CD4-positive, alpha-beta T cell (primary cell): ENCODE measurements around the gene CTNNB1. TPM values are rescaled to one million over a fixed set of nuclear protein-coding genes. Genes with fewer than 3 reads are reported as not detected.

Source experiments
- ATAC-seq: fragments of 200-7000 bp; cut with Tn5 transposase; one replicate; pipeline ENCODE4 v1.10.0; 2022; ENCODE audit warnings: mild to moderate bottlenecking; ENCODE audit not compliant: poor library complexity
- CTCF ChIA-PET: fragments of 350-600 bp; sonication (Branson Sonifier 250); formaldehyde crosslinking; loops from one replicate; lab custom pipeline; 2021; ENCODE audit warnings: antibody characterized with exemption, inconsistent platforms; lab: Charles Lee
- POLR2A ChIA-PET: fragments of 350-600 bp; sonication (Branson Sonifier 250); formaldehyde crosslinking; loops from one replicate; lab custom pipeline; 2021; ENCODE audit warnings: antibody characterized with exemption, inconsistent platforms; lab: Charles Lee
- DNase-seq, 14 experiments: peaks; one replicate each; pipeline ENCODE4 v3.0.0-alpha.2; 2013 to 2020; ENCODE audit warnings: mixed read lengths in 2 of 14
- H3K27ac ChIP-seq, 2 donors: one replicate each; pipeline versions ENCODE4 v1.5.1 to v1.7.0; 2013; ENCODE audit warnings: low read length in 2 of 2, low read depth in 1 of 2, mild to moderate bottlenecking in 1 of 2
- H3K27me3 ChIP-seq, 2 experiments: 1 replicate in 1 of 2; 2 replicates in 1 of 2; pipeline versions ENCODE4 v1.6.1 to v1.7.0; 2013; ENCODE audit warnings: low read length in 2 of 2, control low read depth in 1 of 2, mild to moderate bottlenecking in 1 of 2, moderate library complexity in 1 of 2; ENCODE audit not compliant: insufficient read depth in 2 of 2, control insufficient read depth in 1 of 2
- H3K36me3 ChIP-seq: one replicate; pipeline ENCODE4 v1.6.1; 2013; ENCODE audit warnings: low read length, control low read depth; ENCODE audit not compliant: insufficient read depth
- H3K4me1 ChIP-seq: one replicate; pipeline ENCODE4 v1.6.1; 2013; ENCODE audit warnings: low read length, control low read depth; ENCODE audit not compliant: insufficient read depth
- H3K4me3 ChIP-seq: one replicate; pipeline ENCODE4 v1.5.1; 2013; ENCODE audit warnings: mild to moderate bottlenecking, low read length, moderate library complexity
- H3K9me3 ChIP-seq, 2 experiments: 1 replicate in 1 of 2; 2 replicates in 1 of 2; pipeline versions ENCODE4 v1.6.1 to v1.7.0; 2013; ENCODE audit warnings: low read length in 2 of 2, mild to moderate bottlenecking in 2 of 2, control low read depth in 1 of 2, moderate library complexity in 1 of 2; ENCODE audit not compliant: control insufficient read depth in 1 of 2, insufficient read depth in 1 of 2
- H3K27ac Mint-ChIP-seq: one replicate; pipeline ENCODE4 v1.8.0; 2020; ENCODE audit warnings: mixed read lengths
- H3K27me3 Mint-ChIP-seq: one replicate; pipeline ENCODE4 v1.8.0; 2021; ENCODE audit warnings: mixed read lengths
- H3K36me3 Mint-ChIP-seq: one replicate; pipeline ENCODE4 v1.8.0; 2021; ENCODE audit warnings: low read depth, mixed read lengths
- H3K4me1 Mint-ChIP-seq: one replicate; pipeline ENCODE4 v1.8.0; 2021; ENCODE audit warnings: low read depth, mixed read lengths
- H3K4me3 Mint-ChIP-seq: one replicate; pipeline ENCODE4 v1.8.0; 2020; ENCODE audit warnings: mild to moderate bottlenecking, mixed read lengths
- H3K9me3 Mint-ChIP-seq: one replicate; pipeline ENCODE4 v1.8.0; 2020; ENCODE audit warnings: mixed read lengths
- CTCF ChIP-seq: fragments of 200-600 bp; IDR thresholded peaks from one replicate; pipeline ENCODE4 v1.8.0; 2022; ENCODE audit warnings: antibody characterized with exemption, mild to moderate bottlenecking
- intact Hi-C, 2 experiments: fragments of 100-400 bp; cut with DNase I in 1 of 2; cut with micrococcal nuclease in 1 of 2; formaldehyde crosslinking; loops; one replicate each; pipeline versions ENCODE4 v1.15.1 to v1.9.0; 2023 to 2025; cut with DNase I, micrococcal nuclease
- total RNA-seq, 174 experiments: library from RNA in 2 of 174; stranded (reverse) in 2 of 174; gene quantifications; one replicate each; pipeline ENCODE4 v1.2.3 and lab custom pipeline; 2021 to 2026

Gene CTNNB1
- total RNA-seq, 2 experiments from 2014 or later, result 226 to 228 TPM

- Mint-ChIP-seq H3K4me3 (peak overlapping the region; percentile 39), H3K27ac (peak overlapping the region; percentile 10), H3K4me1 (peaks cover 87% of the 10 kb centered on the region), H3K27me3 (no peaks in the 10 kb centered on the region), H3K9me3 (no peaks in the 10 kb centered on the region), H3K36me3 (peaks cover 28% of the 10 kb centered on the region)
- Histone ChIP-seq H3K27me3 (no peaks in the 10 kb centered on the region), H3K4me1 (peaks cover 20% of the 10 kb centered on the region), H3K9me3 (peaks cover 0 to 4% of the 10 kb centered on the region in 2 experiments), H3K36me3 (no peaks in the 10 kb centered on the region), H3K27ac (no peak overlapping the region), H3K4me3 (no peak overlapping the region)
- no peak for ATAC-seq
- TF ChIP-seq CTCF, result no peak
- ChIA-PET CTCF (no interaction called here), POLR2A (interaction anchor here (1.4 to 1.7 kb wide), 2 partner anchors 8 to 18 kb away, joined by 4 to 8 read pairs; partner anchors contain the start of gene CTNNB1)
- DNase-seq, result no peak
- intact Hi-C loops, result loop anchor here in 1 of 2 experiments (10.0 kb wide), 1 partner anchor 1803 kb away; the partner anchor contains the start of gene RPSA
These were observed 8.1 kb downstream of the CTNNB1 start for GRCh38 chr3:41207355-41207754.

- H3K36me3 Mint-ChIP-seq, result peaks cover 28% of the 10 kb centered on the region
- no peaks in the 10 kb centered on the region for H3K27me3 Mint-ChIP-seq
- peak overlapping the region; percentile 23 for H3K4me3 Mint-ChIP-seq
- ATAC-seq, result no peak
- DNase-seq, result no peak
- intact Hi-C loops, result loop anchor here in 1 of 2 experiments (10.0 kb wide), 1 partner anchor 1804 kb away; the partner anchor contains the start of gene RPSA
- TF ChIP-seq CTCF, result no peak
- Histone ChIP-seq H3K4me1 (peaks cover 19% of the 10 kb centered on the region), H3K36me3 (no peaks in the 10 kb centered on the region), H3K27me3 (no peaks in the 10 kb centered on the region), H3K9me3 (peaks cover 0 to 4% of the 10 kb centered on the region in 2 experiments), H3K27ac (no peak overlapping the region), H3K4me3 (no peak overlapping the region)
- ChIA-PET CTCF (interaction anchor here (1.4 kb wide), 1 partner anchor 39 kb away, joined by 3 read pairs; no protein-coding TSS in a partner anchor), POLR2A (interaction anchor here (1.7 to 3.4 kb wide), 2 partner anchors 9 kb away, joined by 8 to 25 read pairs; partner anchors contain the start of gene CTNNB1)
- H3K27ac Mint-ChIP-seq, result no peak overlapping the region
- no peaks in the 10 kb centered on the region for H3K9me3 Mint-ChIP-seq
- peaks cover 88% of the 10 kb centered on the region for H3K4me1 Mint-ChIP-seq
These were observed 9.4 kb downstream of the CTNNB1 start for GRCh38 chr3:41208507-41209220.

GRCh38 chr3:41209646-41210045 is 10.3 kb downstream of the CTNNB1 start:
- peaks cover 28% of the 10 kb centered on the region for H3K36me3 Mint-ChIP-seq
- peaks cover 22% of the 10 kb centered on the region for H3K4me1 ChIP-seq
- ATAC-seq (no peak), DNase-seq (no peak)
- CTCF ChIA-PET, result interaction anchor here (1.4 kb wide), 1 partner anchor 38 kb away, joined by 3 read pairs; no protein-coding TSS in a partner anchor
- H3K4me1 Mint-ChIP-seq, result peaks cover 88% of the 10 kb centered on the region
- H3K27me3 ChIP-seq, result no peaks in the 10 kb centered on the region
- H3K27me3 Mint-ChIP-seq, result no peaks in the 10 kb centered on the region
- H3K9me3 ChIP-seq, result peaks cover 0 to 4% of the 10 kb centered on the region in 2 experiments
- H3K27ac Mint-ChIP-seq, result no peak overlapping the region
- H3K4me3 ChIP-seq, result no peak overlapping the region
- intact Hi-C loops, result loop anchor here in 1 of 2 experiments (10.0 kb wide), 1 partner anchor 1805 kb away; the partner anchor contains the start of gene RPSA
- POLR2A ChIA-PET, result interaction anchor here (3.4 kb wide), 1 partner anchor 10 kb away, joined by 25 read pairs; the partner anchor contains the start of gene CTNNB1
- H3K27ac ChIP-seq, result no peak overlapping the region
- no peaks in the 10 kb centered on the region for H3K36me3 ChIP-seq
- TF ChIP-seq CTCF, result no peak
- no peaks in the 10 kb centered on the region for H3K9me3 Mint-ChIP-seq
- H3K4me3 Mint-ChIP-seq, result peak overlapping the region; percentile 71
